Psoas muscle (tissue), 8 donors: ENCODE data around the gene GNMT. TPM values are rescaled to one million over a fixed set of nuclear protein-coding genes. Genes with fewer than 3 reads are reported as not detected.
"Not testable (repeated sequence)": the region's sequence is repeated elsewhere in the genome, so short reads cannot be mapped to it uniquely, and the experiment has no call there.

Experiments used
- ATAC-seq, 4 donors: fragments of 200-7000 bp; cut with Tn5 transposase; one replicate each; pipeline ENCODE4 v1.9.1; 2020; ENCODE audit warnings: moderate library complexity in 3 of 4, mild to moderate bottlenecking in 2 of 4
- DNase-seq, 2 donors: peaks; one replicate each; pipeline ENCODE4 v3.0.0-alpha.2; 2020
- H3K27ac ChIP-seq: fragments of 200-600 bp; one replicate; pipeline ENCODE4 v1.8.0; 2022
- H3K27me3 ChIP-seq, 3 donors: fragments of 200-600 bp in 1 of 3; one replicate each; pipeline versions ENCODE4 v1.6.1 to v1.8.0; 2013 to 2022; ENCODE audit warnings: low read length in 2 of 3, mild to moderate bottlenecking in 2 of 3, moderate library complexity in 1 of 3; ENCODE audit not compliant: insufficient read depth in 3 of 3
- H3K36me3 ChIP-seq, 2 donors: fragments of 200-600 bp in 1 of 2; one replicate each; pipeline versions ENCODE4 v1.6.1 to v1.8.0; 2013 to 2022; ENCODE audit warnings: low read depth in 1 of 2, mild to moderate bottlenecking in 1 of 2, moderate library complexity in 1 of 2; ENCODE audit not compliant: insufficient read depth in 1 of 2
- H3K4me1 ChIP-seq: fragments of 200-600 bp; one replicate; pipeline ENCODE4 v1.8.0; 2022
- H3K4me3 ChIP-seq: fragments of 200-600 bp; one replicate; pipeline ENCODE4 v1.8.0; 2022; ENCODE audit warnings: mild to moderate bottlenecking
- H3K9me3 ChIP-seq: fragments of 200-600 bp; one replicate; pipeline ENCODE4 v1.8.0; 2022
- WGBS, 3 donors: extraction: QIAGEN DNeasy Blood & Tissue Kit; methylation state at CpG; one replicate each; pipeline versions ENCODE4 v1.1.6 to v1.1.7; 2013; 5-methylcytosine and 5-hydroxymethylcytosine counted together
- intact Hi-C, 2 donors: fragments of 100-400 bp; cut with DNase I; formaldehyde crosslinking; loops; one replicate each; pipeline versions ENCODE4 v1.11.0 to v1.14.2; 2022
- polyA plus RNA-seq, 3 donors: library from polyadenylated mRNA; stranded (reverse); fragments of 200-250 nt; gene quantifications; one replicate each; pipeline ENCODE4 v1.2.3, GENCODE V29; 2013
- total RNA-seq, 4 donors: library from RNA; stranded (reverse); fragmentation: NEBNext Ultra II Directional in 2 of 4; extraction: Animal tissue kit (Norgen Biotek cat#: 25700) in 2 of 4; gene quantifications; one replicate each; pipeline versions ENCODE4 v1.2.1 to v1.2.4, GENCODE V29; 2021 to 2023
- TF ChIP-seq, protein P1 (sequence below): fragments of 200-600 bp; IDR thresholded peaks from one replicate; pipeline ENCODE4 v1.8.0; 2022; ENCODE audit warnings: antibody characterized with exemption
- donor health status: healthy with polysubstance abuse.
- donor health status: DM: no; HTN: no; CAD: no; lungs with moderate emphysema.
- donor health status: Bipolar disorder and iron deficiency.
- donor health status: healthy.
- donor health status: DM: yes; HTN: yes; CAD: no.
- donor health status: DM: no; HTN: no; CAD: no.
- donor health status: DM: no; HTN: no; CAD: no.
- donor health status: DM: yes; HTN: yes; CAD: no.

GNMT gene
- total and polyA plus RNA-seq, 7 donors = 0.09 to 0.74 (median 0.27) TPM; not detected in 1

- intact Hi-C loops = no loop called here
- TF ChIP-seq, protein P1, sequence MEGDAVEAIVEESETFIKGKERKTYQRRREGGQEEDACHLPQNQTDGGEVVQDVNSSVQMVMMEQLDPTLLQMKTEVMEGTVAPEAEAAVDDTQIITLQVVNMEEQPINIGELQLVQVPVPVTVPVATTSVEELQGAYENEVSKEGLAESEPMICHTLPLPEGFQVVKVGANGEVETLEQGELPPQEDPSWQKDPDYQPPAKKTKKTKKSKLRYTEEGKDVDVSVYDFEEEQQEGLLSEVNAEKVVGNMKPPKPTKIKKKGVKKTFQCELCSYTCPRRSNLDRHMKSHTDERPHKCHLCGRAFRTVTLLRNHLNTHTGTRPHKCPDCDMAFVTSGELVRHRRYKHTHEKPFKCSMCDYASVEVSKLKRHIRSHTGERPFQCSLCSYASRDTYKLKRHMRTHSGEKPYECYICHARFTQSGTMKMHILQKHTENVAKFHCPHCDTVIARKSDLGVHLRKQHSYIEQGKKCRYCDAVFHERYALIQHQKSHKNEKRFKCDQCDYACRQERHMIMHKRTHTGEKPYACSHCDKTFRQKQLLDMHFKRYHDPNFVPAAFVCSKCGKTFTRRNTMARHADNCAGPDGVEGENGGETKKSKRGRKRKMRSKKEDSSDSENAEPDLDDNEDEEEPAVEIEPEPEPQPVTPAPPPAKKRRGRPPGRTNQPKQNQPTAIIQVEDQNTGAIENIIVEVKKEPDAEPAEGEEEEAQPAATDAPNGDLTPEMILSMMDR = no peak
- Histone ChIP-seq H3K36me3 (peaks cover 0 to 12% of the 10 kb centered on the region in 2 donors), H3K27me3 (no peaks in the 10 kb centered on the region), H3K27ac (no peak overlapping the region), H3K4me3 (no peak overlapping the region), H3K9me3 (no peaks in the 10 kb centered on the region), H3K4me1 (no peaks in the 10 kb centered on the region)
- no peak for ATAC-seq
- DNase-seq = no peak
These were observed 12.6 kb upstream of the GNMT start for GRCh38 chr6:42947950-42948349.

- no peak for ATAC-seq
- no peaks in the 10 kb centered on the region for H3K9me3 ChIP-seq
- no peaks in the 10 kb centered on the region for H3K4me1 ChIP-seq
- H3K27ac ChIP-seq = no peak overlapping the region
- 83 to 93% (median 92%) methylated on average over 4 of the region's 4 CpGs for WGBS, 3 donors
- H3K27me3 ChIP-seq = no peaks in the 10 kb centered on the region
- H3K36me3 ChIP-seq = no peaks in the 10 kb centered on the region
- intact Hi-C loops = no loop called here
- H3K4me3 ChIP-seq = no peak overlapping the region
- no peak for DNase-seq
- TF ChIP-seq, protein P1 = no peak
These were observed 8.2 kb upstream of the GNMT start for GRCh38 chr6:42952389-42952788.

- H3K36me3 ChIP-seq, DNase-seq, H3K27me3 ChIP-seq, H3K27ac ChIP-seq, intact Hi-C loops, ATAC-seq, H3K4me1 ChIP-seq, H3K4me3 ChIP-seq, H3K9me3 ChIP-seq: not testable (repeated sequence)
- 86 to 91% (median 89%) methylated on average over 4 of the region's 4 CpGs for WGBS, 3 donors
These were observed 6.1 kb upstream of the GNMT start for GRCh38 chr6:42954405-42954804.

- H3K27me3 ChIP-seq = no peaks in the 10 kb centered on the region
- H3K9me3 ChIP-seq = no peaks in the 10 kb centered on the region
- intact Hi-C loops = no loop called here
- peaks cover 16% of the 10 kb centered on the region for H3K4me1 ChIP-seq
- DNase-seq = no peak
- no peak overlapping the region for H3K4me3 ChIP-seq
- no peak overlapping the region for H3K27ac ChIP-seq
- H3K36me3 ChIP-seq = peaks cover 0 to 10% of the 10 kb centered on the region in 2 donors
- ATAC-seq = no peak
- TF ChIP-seq, protein P1 = no peak
- WGBS, 3 donors = 79 to 86% (median 86%) methylated on average over 8 of the region's 8 CpGs
These were observed 2.4 kb upstream of the GNMT start for GRCh38 chr6:42958125-42958524.

DNA sequence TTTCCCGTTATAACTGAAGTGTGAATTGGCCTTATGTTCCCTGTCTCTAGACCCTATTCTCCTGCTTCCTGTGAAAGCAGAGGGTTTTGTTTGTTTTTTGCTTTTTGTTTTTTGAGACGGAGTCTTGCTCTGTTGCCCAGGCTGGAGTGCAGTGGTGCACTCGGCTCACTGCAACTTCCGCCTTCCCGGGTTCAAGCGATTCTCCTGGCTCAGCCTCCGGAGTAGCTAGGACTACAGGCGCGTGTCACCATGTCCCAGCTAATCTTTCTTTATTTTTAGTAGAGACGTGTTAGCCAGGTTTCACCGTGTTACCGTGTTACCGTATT lies 674 bp upstream of the GNMT start:
- ATAC-seq = peak in 3 of 4 donors; percentile 22 to 54 (median 48)
- intact Hi-C loops = no loop called here
- Histone ChIP-seq H3K4me1 (peaks cover 16% of the 10 kb centered on the region), H3K36me3 (peaks cover 2 to 27% of the 10 kb centered on the region in 2 donors), H3K27ac (no peak overlapping the region), H3K9me3 (no peaks in the 10 kb centered on the region), H3K27me3 (no peaks in the 10 kb centered on the region), H3K4me3 (peak overlapping the region; percentile 72)
- TF ChIP-seq, protein P1 = no peak
- 13 to 22% (median 17%) methylated on average over 13 of the region's 13 CpGs for WGBS, 3 donors
- no peak for DNase-seq
